Thyroid gland (tissue), 4 donors: ENCODE data around the gene ZNF280A. TPM values are rescaled to one million over a fixed set of nuclear protein-coding genes. Genes with fewer than 3 reads are reported as not detected.
"Not testable (repeated sequence)": the region's sequence is repeated elsewhere in the genome, so short reads cannot be mapped to it uniquely, and the experiment has no call there.

ENCODE experiments used
- DNase-seq, 2 donors: peaks; one replicate each; pipeline ENCODE4 v3.0.0-alpha.2; 2019
- H3K27ac ChIP-seq, 3 donors: fragments of 200-600 bp; sonication (generic); 1 replicate in 2 of 3; 2 replicates in 1 of 3; pipeline ENCODE4 v1.5.1; 2016 to 2019; ENCODE audit warnings: mild to moderate bottlenecking in 1 of 3, moderate library complexity in 1 of 3
- H3K27me3 ChIP-seq: fragments of 200-600 bp; sonication (generic); one replicate; pipeline ENCODE4 v1.5.1; 2019
- H3K36me3 ChIP-seq, 2 donors: fragments of 200-600 bp; sonication (generic); one replicate each; pipeline ENCODE4 v1.5.1; 2016 to 2019
- H3K4me1 ChIP-seq, 2 donors: fragments of 200-600 bp; sonication (generic); one replicate each; pipeline ENCODE4 v1.5.1; 2017 to 2019
- H3K4me3 ChIP-seq, 3 donors: fragments of 200-600 bp; sonication (generic); replicated peaks in 1 of 3; 1 replicate in 2 of 3; 2 replicates in 1 of 3; pipeline ENCODE4 v1.5.1; 2016; ENCODE audit warnings: mild to moderate bottlenecking in 1 of 3
- H3K9me3 ChIP-seq: fragments of 200-600 bp; sonication (generic); one replicate; pipeline ENCODE4 v1.5.1; 2017
- CTCF ChIP-seq, 6 experiments: fragments of 200-600 bp in 3 of 6; fragments of 450-650 bp in 3 of 6; sonication (generic) in 3 of 6; IDR thresholded peaks; one replicate each; pipeline ENCODE4 v1.5.1; 2016 to 2019; ENCODE audit warnings: antibody characterized with exemption in 6 of 6, mild to moderate bottlenecking in 2 of 6, inconsistent platforms in 1 of 6, moderate library complexity in 1 of 6
- POLR2A ChIP-seq, 2 donors: fragments of 450-650 bp; IDR thresholded peaks; one replicate each; pipeline ENCODE4 v1.6.1; 2017; ENCODE audit warnings: antibody characterized with exemption in 2 of 2, mild to moderate bottlenecking in 2 of 2, moderate library complexity in 1 of 2
- WGBS, 2 donors: methylation state at CpG; one replicate each; pipeline ENCODE4 v1.1.5; 2017; 5-methylcytosine and 5-hydroxymethylcytosine counted together
- intact Hi-C: fragments of 100-400 bp; cut with DNase I; formaldehyde crosslinking; loops from one replicate; pipeline ENCODE4 v1.15.1; 2023
- total RNA-seq, 4 donors: library from RNA; depleted of rRNA; stranded (reverse); fragments of >200 nt; gene quantifications; one replicate each; pipeline ENCODE4 v1.2.3, GENCODE V29; 2016

ZNF280A gene
- total RNA-seq, 4 donors from 2014 or later = not detected

GRCh38 chr22:22535662-22536061 is 15.6 kb upstream of the ZNF280A start:
- Histone ChIP-seq H3K36me3 (no peaks in the 10 kb centered on the region), H3K4me1 (no peaks in the 10 kb centered on the region), H3K9me3 (no peaks in the 10 kb centered on the region), H3K27ac (no peak overlapping the region), H3K27me3 (no peaks in the 10 kb centered on the region), H3K4me3 (no peak overlapping the region)
- 85 to 89% methylated on average over 3 of the region's 3 CpGs for WGBS, 2 donors
- intact Hi-C loops = no loop called here
- DNase-seq = no peak
- TF ChIP-seq CTCF (IDR thresholded peaks at IDR 0.05) (no peak), POLR2A (IDR thresholded peaks at IDR 0.05) (no peak)

GRCh38 chr22:22534604-22535415 is 14.7 kb upstream of the ZNF280A start:
- no peaks in the 10 kb centered on the region for H3K27me3 ChIP-seq
- no peak for DNase-seq
- no peaks in the 10 kb centered on the region for H3K36me3 ChIP-seq
- intact Hi-C loops = no loop called here
- TF ChIP-seq CTCF (IDR thresholded peaks at IDR 0.05) (no peak), POLR2A (IDR thresholded peaks at IDR 0.05) (no peak)
- H3K9me3 ChIP-seq = no peaks in the 10 kb centered on the region
- no peaks in the 10 kb centered on the region for H3K4me1 ChIP-seq
- WGBS, 2 donors = 86 to 87% methylated on average over 9 of the region's 9 CpGs
- no peak overlapping the region for H3K27ac ChIP-seq
- no peak overlapping the region for H3K4me3 ChIP-seq

GRCh38 chr22:22533863-22534262 is 13.8 kb upstream of the ZNF280A start:
- WGBS, 2 donors = 80% methylated on average over 5 of the region's 5 CpGs
- intact Hi-C loops = no loop called here
- no peak overlapping the region for H3K4me3 ChIP-seq
- TF ChIP-seq POLR2A (IDR thresholded peaks at IDR 0.05) (no peak), CTCF (IDR thresholded peaks at IDR 0.05) (no peak)
- H3K27ac ChIP-seq = no peak overlapping the region
- DNase-seq = no peak
- H3K36me3 ChIP-seq = no peaks in the 10 kb centered on the region
- H3K27me3 ChIP-seq = no peaks in the 10 kb centered on the region
- no peaks in the 10 kb centered on the region for H3K4me1 ChIP-seq
- no peaks in the 10 kb centered on the region for H3K9me3 ChIP-seq

GRCh38 chr22:22533417-22533816 is 13.3 kb upstream of the ZNF280A start:
- H3K4me1 ChIP-seq = no peaks in the 10 kb centered on the region
- WGBS, 2 donors = 100% methylated on average over 1 of the region's 1 CpG
- no peak for TF ChIP-seq POLR2A (IDR thresholded peaks at IDR 0.05)
- TF ChIP-seq CTCF (IDR thresholded peaks at IDR 0.05) = no peak
- no peaks in the 10 kb centered on the region for H3K27me3 ChIP-seq
- H3K9me3 ChIP-seq = no peaks in the 10 kb centered on the region
- no peak overlapping the region for H3K4me3 ChIP-seq
- intact Hi-C loops = no loop called here
- H3K27ac ChIP-seq = no peak overlapping the region
- H3K36me3 ChIP-seq = no peaks in the 10 kb centered on the region
- DNase-seq = no peak

- H3K27me3 ChIP-seq, H3K27ac ChIP-seq, H3K9me3 ChIP-seq, DNase-seq, H3K4me3 ChIP-seq, H3K4me1 ChIP-seq, intact Hi-C loops, H3K36me3 ChIP-seq: not testable (repeated sequence)
- 88 to 90% methylated on average over 11 to 12 of the region's 12 CpGs for WGBS, 2 donors
These were observed 12.5 kb upstream of the ZNF280A start for GRCh38 chr22:22532547-22533071.
